ENCODE data around the gene ADTRP.

GRCh38 chr6:11811644-11812264 lies 33.2 kb upstream of the ADTRP start:
- no peak for TF ChIP-seq CTCF (IDR thresholded peaks at IDR 0.05; ENCODE audit: insufficient read depth, low read depth, low read length)
- no peak for TF ChIP-seq EZH2 (IDR thresholded peaks at IDR 0.05; ENCODE audit: insufficient read depth, low read length)

Measured in astrocyte (in vitro differentiated cells and primary cell).